ENCODE measurements around the gene WDHD1. TPM values are rescaled to one million over a fixed set of nuclear protein-coding genes. Genes with fewer than 3 reads are reported as not detected.

Gene WDHD1
- total RNA-seq, 4 donors from 2014 or later, result 0.51 to 20.0 (median 3.1) TPM

DNA sequence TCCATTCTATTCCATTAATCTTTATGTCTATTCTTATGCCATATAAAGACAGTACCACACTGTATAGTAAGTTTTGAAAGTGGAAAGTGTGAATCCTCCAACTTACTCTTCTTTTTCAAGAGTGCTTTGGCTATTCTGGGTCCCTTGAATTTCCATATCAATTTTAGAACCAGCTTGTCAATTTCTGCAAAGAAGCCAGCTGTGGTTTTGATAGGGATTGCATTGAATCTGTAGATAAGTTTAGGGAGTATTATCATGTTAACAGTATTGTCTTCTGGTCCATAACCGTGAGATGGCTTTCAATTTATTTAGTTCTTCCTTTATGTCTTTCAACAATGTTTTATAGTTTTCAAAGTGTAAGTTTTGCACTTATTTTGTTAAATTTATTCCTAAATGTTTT, 90.1 kb downstream of the WDHD1 start:
- intact Hi-C loops (cut with DNase I; ENCODE audit: low total_unique reads), result no loop called here
- no peak overlapping the region for H3K4me3 ChIP-seq
- no peak for TF ChIP-seq POLR2A (IDR thresholded peaks at IDR 0.05)
- no peak for DNase-seq
- no peak overlapping the region for H3K27ac ChIP-seq
- H3K4me1 ChIP-seq, result no peaks in the 10 kb centered on the region
- no peaks in the 10 kb centered on the region for H3K36me3 ChIP-seq
- no peaks in the 10 kb centered on the region for H3K27me3 ChIP-seq
- H3K9me3 ChIP-seq, result no peaks in the 10 kb centered on the region

DNA sequence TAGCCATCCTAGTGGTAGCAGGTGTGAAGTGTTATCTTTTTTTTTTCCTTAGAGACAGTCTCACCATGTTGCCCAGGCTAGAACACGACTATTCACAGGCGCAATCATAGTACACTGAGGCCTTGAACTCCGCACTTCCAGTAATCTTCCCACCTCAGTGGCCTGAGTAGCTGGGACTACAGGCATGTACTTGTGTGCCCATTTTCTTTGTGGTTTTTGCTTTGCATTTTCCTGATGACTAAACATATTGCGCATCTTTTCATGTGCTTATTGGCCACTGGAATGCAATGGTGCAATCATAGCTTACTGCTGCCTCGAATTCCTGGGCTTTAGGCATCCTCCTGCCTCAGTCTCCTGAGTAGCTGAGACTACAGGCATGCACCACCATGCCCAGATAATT, 90.9 kb downstream of the WDHD1 start:
- H3K27me3 ChIP-seq, result no peaks in the 10 kb centered on the region
- H3K9me3 ChIP-seq, result no peaks in the 10 kb centered on the region
- no peaks in the 10 kb centered on the region for H3K4me1 ChIP-seq
- H3K4me3 ChIP-seq, result no peak overlapping the region
- no peak for DNase-seq
- TF ChIP-seq POLR2A (IDR thresholded peaks at IDR 0.05), result no peak
- TF ChIP-seq, protein P1, sequence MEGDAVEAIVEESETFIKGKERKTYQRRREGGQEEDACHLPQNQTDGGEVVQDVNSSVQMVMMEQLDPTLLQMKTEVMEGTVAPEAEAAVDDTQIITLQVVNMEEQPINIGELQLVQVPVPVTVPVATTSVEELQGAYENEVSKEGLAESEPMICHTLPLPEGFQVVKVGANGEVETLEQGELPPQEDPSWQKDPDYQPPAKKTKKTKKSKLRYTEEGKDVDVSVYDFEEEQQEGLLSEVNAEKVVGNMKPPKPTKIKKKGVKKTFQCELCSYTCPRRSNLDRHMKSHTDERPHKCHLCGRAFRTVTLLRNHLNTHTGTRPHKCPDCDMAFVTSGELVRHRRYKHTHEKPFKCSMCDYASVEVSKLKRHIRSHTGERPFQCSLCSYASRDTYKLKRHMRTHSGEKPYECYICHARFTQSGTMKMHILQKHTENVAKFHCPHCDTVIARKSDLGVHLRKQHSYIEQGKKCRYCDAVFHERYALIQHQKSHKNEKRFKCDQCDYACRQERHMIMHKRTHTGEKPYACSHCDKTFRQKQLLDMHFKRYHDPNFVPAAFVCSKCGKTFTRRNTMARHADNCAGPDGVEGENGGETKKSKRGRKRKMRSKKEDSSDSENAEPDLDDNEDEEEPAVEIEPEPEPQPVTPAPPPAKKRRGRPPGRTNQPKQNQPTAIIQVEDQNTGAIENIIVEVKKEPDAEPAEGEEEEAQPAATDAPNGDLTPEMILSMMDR (IDR thresholded peaks at IDR 0.05), result no peak
- intact Hi-C loops (cut with DNase I; ENCODE audit: low total_unique reads), result no loop called here
- no peak overlapping the region for H3K27ac ChIP-seq
- no peaks in the 10 kb centered on the region for H3K36me3 ChIP-seq

GRCh38 chr14:54935100-54935499, 91.8 kb downstream of the WDHD1 start:
- no peaks in the 10 kb centered on the region for H3K4me1 ChIP-seq

DNA sequence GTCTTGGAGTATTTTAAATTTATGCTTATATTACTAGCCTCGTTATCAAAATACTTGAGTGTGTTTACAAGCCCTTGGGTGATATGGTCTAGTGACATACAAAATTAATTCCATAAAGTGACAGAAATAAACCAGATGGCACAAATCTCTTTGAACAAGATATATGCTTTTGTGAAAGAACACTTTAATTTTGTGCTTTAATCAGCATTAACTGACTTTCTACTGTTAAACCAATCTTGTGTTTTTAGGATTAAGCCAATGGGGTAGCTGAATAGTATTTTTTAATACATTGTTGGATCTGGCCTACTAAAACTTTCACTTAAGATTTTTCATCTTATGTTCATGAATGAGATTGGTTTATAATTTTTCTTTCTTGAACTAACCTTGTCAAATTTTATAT, 93.9 kb downstream of the WDHD1 start:
- Histone ChIP-seq H3K36me3 (no peaks in the 10 kb centered on the region), H3K27ac (no peak overlapping the region), H3K4me1 (no peaks in the 10 kb centered on the region), H3K4me3 (no peak overlapping the region), H3K27me3 (no peaks in the 10 kb centered on the region), H3K9me3 (no peaks in the 10 kb centered on the region)
- TF ChIP-seq POLR2A (IDR thresholded peaks at IDR 0.05), result no peak
- TF ChIP-seq, protein P1 (IDR thresholded peaks at IDR 0.05), result no peak
- no peak for DNase-seq
- intact Hi-C loops (cut with DNase I; ENCODE audit: low total_unique reads), result no loop called here

More at GRCh38 chr14:54935100-54935499, 91.8 kb downstream of the WDHD1 start:
- Histone ChIP-seq H3K27me3 (no peaks in the 10 kb centered on the region), H3K4me3 (no peak overlapping the region), H3K36me3 (no peaks in the 10 kb centered on the region), H3K27ac (no peak overlapping the region), H3K9me3 (no peaks in the 10 kb centered on the region)
- intact Hi-C loops (cut with DNase I; ENCODE audit: low total_unique reads), result no loop called here
- DNase-seq, result no peak
- TF ChIP-seq POLR2A (IDR thresholded peaks at IDR 0.05), result no peak
- TF ChIP-seq, protein P1 (IDR thresholded peaks at IDR 0.05), result no peak

DNA sequence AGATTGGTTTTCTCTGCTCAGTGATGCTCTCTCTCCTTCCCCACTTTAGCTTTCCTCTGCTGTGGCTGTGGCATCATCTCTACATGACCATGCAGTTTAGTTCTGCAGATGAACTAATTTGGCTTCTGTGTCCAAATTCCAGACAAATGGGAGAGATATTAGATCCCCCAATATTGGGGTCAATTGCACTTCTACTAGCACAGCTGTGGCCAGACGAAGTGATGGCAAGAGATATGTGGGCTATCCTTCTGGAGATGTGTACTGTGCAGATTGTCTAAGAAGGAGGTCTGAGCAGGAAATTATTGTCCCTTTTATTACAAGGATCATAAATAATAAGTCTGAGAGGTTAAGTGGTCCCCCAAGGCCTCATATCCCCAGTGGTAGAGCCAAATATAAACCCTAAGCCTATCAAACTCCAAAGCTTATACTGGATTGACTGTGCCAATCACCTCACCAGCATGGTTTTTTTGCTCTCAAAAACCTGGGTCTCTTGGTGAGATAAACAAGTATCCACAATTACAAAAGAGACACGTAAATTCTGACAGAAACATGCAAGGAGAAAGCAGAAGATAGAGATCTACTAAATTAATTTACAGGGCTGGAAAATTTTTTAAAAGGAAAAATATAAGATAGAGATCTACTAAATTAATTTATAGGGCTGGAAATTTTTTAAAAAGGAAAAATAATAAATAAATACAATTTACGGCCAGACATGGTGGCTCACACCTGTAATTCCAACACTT, 95.1 kb downstream of the WDHD1 start:
- Histone ChIP-seq H3K4me3 (no peak overlapping the region), H3K36me3 (no peaks in the 10 kb centered on the region), H3K27me3 (no peaks in the 10 kb centered on the region), H3K9me3 (no peaks in the 10 kb centered on the region), H3K27ac (no peak overlapping the region), H3K4me1 (no peaks in the 10 kb centered on the region)
- no peak for DNase-seq
- intact Hi-C loops (cut with DNase I; ENCODE audit: low total_unique reads), result no loop called here
- TF ChIP-seq POLR2A (IDR thresholded peaks at IDR 0.05), result no peak
- TF ChIP-seq, protein P1 (IDR thresholded peaks at IDR 0.05), result no peak

Data from uterus (tissue), 4 donors.